Measurements from ENCODE around the gene ABHD2. TPM values are rescaled to one million over a fixed set of nuclear protein-coding genes. Genes with fewer than 3 reads are reported as not detected.

The ABHD2 gene
- total and polyA plus RNA-seq, 2 donors (not counting 3 experiments of a cell fraction or from before 2014, with no cell fraction given), result 14.0 to 62.2 TPM

- Histone ChIP-seq H3K9me3 (replicated peaks; ENCODE audit: control insufficient read depth, insufficient read depth, low read length) (no peaks in the 10 kb centered on the region), H2AFZ (ENCODE audit: low read depth, low read length) (no peak overlapping the region), H3K4me2 (ENCODE audit: insufficient read depth, low read length) (no peak overlapping the region), H3K9me1 (replicated peaks; ENCODE audit: control insufficient read depth, extremely low read depth, insufficient read depth, low read length) (no peaks in the 10 kb centered on the region), H3K4me1 (ENCODE audit: control insufficient read depth, extremely low read depth, insufficient read depth, low read length) (peaks cover 38% of the 10 kb centered on the region), H3K79me2 (ENCODE audit: control insufficient read depth, insufficient read depth, low read length) (peaks cover 4% of the 10 kb centered on the region), H3K27me3 (ENCODE audit: control insufficient read depth in 2 of 2, insufficient read depth in 2 of 2, low read length in 2 of 2) (no peaks in the 10 kb centered on the region), H4K20me1 (replicated peaks; ENCODE audit: control insufficient read depth, extremely low read depth, insufficient read depth, low read length) (no peaks in the 10 kb centered on the region), H3K9ac (replicated peaks; ENCODE audit: extremely low read depth, insufficient read depth, low read length) (no peak overlapping the region), H3K36me3 (ENCODE audit: control insufficient read depth in 2 of 2, extremely low read depth in 1 of 2, insufficient read depth in 2 of 2, low read length in 2 of 2) (no peaks in the 10 kb centered on the region), H3K4me3 (replicated peaks in 1 of 3; ENCODE audit: insufficient read depth in 1 of 3, low read depth in 1 of 3, low read length in 3 of 3) (no peak overlapping the region), H3K27ac (ENCODE audit: insufficient read depth, low read depth, low read length) (no peak overlapping the region)
- ChIA-PET POLR2A (no interaction called here), CTCF (interaction anchor here (1.0 to 2.8 kb wide), 4 partner anchors 10 to 38 kb away, joined by 4 to 22 read pairs (median 6); no protein-coding TSS in a partner anchor)
- no peak for DNase-seq (ENCODE audit: low read depth, low spot score)
- intact Hi-C loops (cut with micrococcal nuclease) (no loop called here), dilution Hi-C loops (cut with MboI; ENCODE audit: extremely low pct_ligation_motif_present, low sequenced_read_pairs) (no loop called here)
- FAIRE-seq, result no peak
- no TSS peak for BruUV-seq (replicated peaks)
- no peak for TF ChIP-seq POLR2AphosphoS5 (IDR thresholded peaks at IDR 0.05; ENCODE audit: insufficient read depth, low read depth, low read length)
- no peak for TF ChIP-seq GATA2 (IDR thresholded peaks at IDR 0.05; ENCODE audit: insufficient read depth, insufficient read length, low read depth, low read length)
- no peak for TF ChIP-seq JUN (IDR thresholded peaks at IDR 0.05; ENCODE audit: borderline replicate concordance, insufficient read depth, insufficient read length, low read depth)
- no peak for TF ChIP-seq CTCF (IDR thresholded peaks at IDR 0.05; ENCODE audit: extremely low read depth in 1 of 2, insufficient read depth in 1 of 2, low read depth in 1 of 2, low read length in 2 of 2)
- no peak for TF ChIP-seq FOS (IDR thresholded peaks at IDR 0.05; ENCODE audit: borderline replicate concordance, insufficient read depth, low read length)
- TF ChIP-seq MYC (IDR thresholded peaks at IDR 0.05; ENCODE audit: low read depth, low read length), result no peak
- no peak for TF ChIP-seq POLR2A (IDR thresholded peaks at IDR 0.05; ENCODE audit: low read depth, low read length)
- no peak for TF ChIP-seq MAX (IDR thresholded peaks at IDR 0.05; ENCODE audit: insufficient read depth, insufficient read length)
- no peak for TF ChIP-seq EZH2 (IDR thresholded peaks at IDR 0.05; ENCODE audit: borderline replicate concordance, low read depth, low read length, severe bottlenecking)
These were observed 51.6 kb downstream of the ABHD2 start for GRCh38 chr15:89139613-89140499.

All from endothelial cell of umbilical vein (primary cell).